ENCODE measurements around the gene PLD3. TPM values are rescaled to one million over a fixed set of nuclear protein-coding genes. Genes with fewer than 3 reads are reported as not detected.
A peak's percentile ranks its signal among the peaks of the same experiment; 100 is the strongest.

The PLD3 gene
- total RNA-seq, 1 donor from 2014 or later: 227 TPM

DNA sequence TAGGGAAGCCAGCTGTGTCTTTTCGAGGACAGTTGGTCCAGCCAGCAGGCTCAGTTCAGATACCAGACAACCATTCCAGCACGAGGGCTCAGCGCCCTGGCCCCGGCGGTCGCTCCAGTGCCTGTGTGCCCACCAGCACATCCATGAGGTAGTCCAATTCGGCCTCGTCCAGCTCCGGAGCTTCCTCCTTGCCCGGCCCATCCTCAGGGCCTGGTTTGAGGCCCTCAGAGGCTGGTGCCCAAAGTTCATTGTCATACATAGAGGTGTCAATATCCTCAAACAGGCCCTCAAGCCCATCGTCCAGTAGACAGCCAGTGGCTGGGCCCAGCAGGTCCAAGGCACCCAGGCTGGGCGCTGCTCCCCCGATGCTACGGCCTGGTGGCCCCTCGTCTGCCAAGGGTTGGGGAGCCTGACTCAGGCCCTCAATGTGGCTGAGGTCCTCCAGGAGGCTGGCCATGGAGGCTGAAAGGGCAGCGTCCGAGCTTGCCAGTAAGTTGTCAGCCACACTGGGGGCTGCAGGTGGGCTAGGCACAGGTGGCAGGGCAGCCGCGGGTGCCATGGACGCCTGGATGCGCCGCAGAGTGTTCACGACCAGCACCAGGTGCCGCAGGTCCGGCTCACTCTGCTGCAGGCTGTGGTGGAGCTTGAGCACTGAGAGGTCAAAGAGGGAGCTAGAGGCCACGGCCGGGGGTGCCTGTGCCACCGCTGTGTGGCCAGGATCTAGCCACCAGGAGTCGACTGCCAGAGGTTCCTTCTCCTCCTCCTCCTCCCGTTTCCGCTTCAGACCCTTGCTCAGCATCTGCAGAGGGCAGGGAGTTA is 74.5 kb downstream of the PLD3 start:
- Mint-ChIP-seq H3K36me3 (ENCODE audit: low read depth, unreplicated experiment) (peaks cover 8% of the 10 kb centered on the region), H3K4me3 (ENCODE audit: unreplicated experiment) (no peak overlapping the region), H3K27ac (ENCODE audit: unreplicated experiment) (no peak overlapping the region), H3K27me3 (ENCODE audit: unreplicated experiment) (peaks cover 15% of the 10 kb centered on the region), H3K4me1 (ENCODE audit: unreplicated experiment) (peaks cover 28% of the 10 kb centered on the region), H3K9me3 (ENCODE audit: unreplicated experiment) (no peaks in the 10 kb centered on the region)
- DNase-seq (ENCODE audit: low spot score): no peak
- TF ChIP-seq, protein P1, sequence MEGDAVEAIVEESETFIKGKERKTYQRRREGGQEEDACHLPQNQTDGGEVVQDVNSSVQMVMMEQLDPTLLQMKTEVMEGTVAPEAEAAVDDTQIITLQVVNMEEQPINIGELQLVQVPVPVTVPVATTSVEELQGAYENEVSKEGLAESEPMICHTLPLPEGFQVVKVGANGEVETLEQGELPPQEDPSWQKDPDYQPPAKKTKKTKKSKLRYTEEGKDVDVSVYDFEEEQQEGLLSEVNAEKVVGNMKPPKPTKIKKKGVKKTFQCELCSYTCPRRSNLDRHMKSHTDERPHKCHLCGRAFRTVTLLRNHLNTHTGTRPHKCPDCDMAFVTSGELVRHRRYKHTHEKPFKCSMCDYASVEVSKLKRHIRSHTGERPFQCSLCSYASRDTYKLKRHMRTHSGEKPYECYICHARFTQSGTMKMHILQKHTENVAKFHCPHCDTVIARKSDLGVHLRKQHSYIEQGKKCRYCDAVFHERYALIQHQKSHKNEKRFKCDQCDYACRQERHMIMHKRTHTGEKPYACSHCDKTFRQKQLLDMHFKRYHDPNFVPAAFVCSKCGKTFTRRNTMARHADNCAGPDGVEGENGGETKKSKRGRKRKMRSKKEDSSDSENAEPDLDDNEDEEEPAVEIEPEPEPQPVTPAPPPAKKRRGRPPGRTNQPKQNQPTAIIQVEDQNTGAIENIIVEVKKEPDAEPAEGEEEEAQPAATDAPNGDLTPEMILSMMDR (IDR thresholded peaks at IDR 0.05; ENCODE audit: unreplicated experiment): no peak

DNA sequence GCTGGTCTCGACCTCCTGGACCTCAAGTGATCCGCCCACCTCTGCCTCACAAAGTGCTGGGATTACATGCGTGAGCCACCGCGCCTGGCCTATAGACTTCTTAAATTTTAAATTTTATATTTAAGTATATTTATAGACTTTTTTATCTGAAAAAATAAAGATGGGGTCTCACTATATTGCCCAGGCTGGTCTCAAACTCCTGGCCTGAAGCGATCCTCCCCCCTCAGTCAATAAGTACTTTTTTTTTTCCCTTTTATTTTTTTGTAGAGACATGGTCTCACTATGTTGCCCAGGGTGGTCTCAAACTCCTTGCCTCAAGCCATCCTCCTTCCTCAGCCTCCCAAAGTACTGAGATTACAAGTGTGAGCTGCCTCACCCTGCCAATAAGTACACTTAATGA is 75.4 kb downstream of the PLD3 start:
- DNase-seq (ENCODE audit: low spot score): no peak
- Mint-ChIP-seq H3K4me1 (ENCODE audit: unreplicated experiment) (peaks cover 19% of the 10 kb centered on the region), H3K27me3 (ENCODE audit: unreplicated experiment) (peaks cover 14% of the 10 kb centered on the region), H3K9me3 (ENCODE audit: unreplicated experiment) (no peaks in the 10 kb centered on the region), H3K27ac (ENCODE audit: unreplicated experiment) (peak overlapping the region; percentile 82), H3K36me3 (ENCODE audit: low read depth, unreplicated experiment) (peaks cover 4% of the 10 kb centered on the region), H3K4me3 (ENCODE audit: unreplicated experiment) (peak overlapping the region; percentile 94)
- TF ChIP-seq, protein P1 (IDR thresholded peaks at IDR 0.05; ENCODE audit: unreplicated experiment): no peak

DNA sequence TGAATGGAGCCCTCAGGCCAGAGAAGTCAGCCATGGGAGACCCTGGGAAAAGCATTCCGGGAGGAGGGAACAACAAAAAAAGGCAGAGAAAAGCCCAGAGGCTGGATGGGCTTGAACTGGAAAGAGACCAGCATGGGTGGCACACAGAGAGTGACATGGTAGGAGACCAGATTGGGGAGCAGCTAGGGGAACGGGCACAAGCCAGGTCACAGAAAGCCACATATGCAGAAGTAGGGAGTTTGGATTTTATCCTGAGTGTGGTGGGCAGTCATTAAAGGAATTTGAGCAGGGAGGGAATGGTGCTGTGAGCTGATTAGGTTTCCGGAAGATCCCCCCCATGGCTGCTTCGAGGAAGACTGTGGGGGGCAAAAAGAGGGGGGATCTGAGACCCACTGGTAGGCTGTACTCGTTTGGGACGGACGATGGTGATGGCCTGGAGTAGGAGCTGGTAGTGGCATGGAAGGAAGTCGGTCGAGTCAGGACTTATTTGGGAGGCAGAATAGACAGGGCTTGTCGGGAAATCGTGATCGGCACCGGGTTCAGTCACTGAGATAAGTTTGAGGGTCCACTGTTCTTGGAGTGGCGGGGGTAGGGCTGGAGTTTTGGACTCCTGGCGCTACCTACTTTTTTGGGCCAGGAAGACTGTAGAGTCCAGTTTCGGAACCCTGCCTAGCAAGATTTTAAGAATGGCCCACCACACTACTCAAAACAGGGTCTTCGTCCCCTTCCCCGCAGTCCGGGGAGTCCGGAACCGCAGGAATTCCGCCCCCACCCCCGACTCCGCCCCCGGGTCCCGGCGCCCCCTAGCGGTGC is 76.3 kb downstream of the PLD3 start:
- H3K27me3 Mint-ChIP-seq (ENCODE audit: unreplicated experiment): peaks cover 14% of the 10 kb centered on the region
- peaks cover 4% of the 10 kb centered on the region for H3K36me3 Mint-ChIP-seq (ENCODE audit: low read depth, unreplicated experiment)
- DNase-seq (ENCODE audit: low spot score): no peak
- H3K9me3 Mint-ChIP-seq (ENCODE audit: unreplicated experiment): no peaks in the 10 kb centered on the region
- peaks cover 11% of the 10 kb centered on the region for H3K4me1 Mint-ChIP-seq (ENCODE audit: unreplicated experiment)
- TF ChIP-seq, protein P1 (IDR thresholded peaks at IDR 0.05; ENCODE audit: unreplicated experiment): no peak
- H3K27ac Mint-ChIP-seq (ENCODE audit: unreplicated experiment): peak overlapping the region; percentile 99
- peak overlapping the region; percentile 94 for H3K4me3 Mint-ChIP-seq (ENCODE audit: unreplicated experiment)

DNA sequence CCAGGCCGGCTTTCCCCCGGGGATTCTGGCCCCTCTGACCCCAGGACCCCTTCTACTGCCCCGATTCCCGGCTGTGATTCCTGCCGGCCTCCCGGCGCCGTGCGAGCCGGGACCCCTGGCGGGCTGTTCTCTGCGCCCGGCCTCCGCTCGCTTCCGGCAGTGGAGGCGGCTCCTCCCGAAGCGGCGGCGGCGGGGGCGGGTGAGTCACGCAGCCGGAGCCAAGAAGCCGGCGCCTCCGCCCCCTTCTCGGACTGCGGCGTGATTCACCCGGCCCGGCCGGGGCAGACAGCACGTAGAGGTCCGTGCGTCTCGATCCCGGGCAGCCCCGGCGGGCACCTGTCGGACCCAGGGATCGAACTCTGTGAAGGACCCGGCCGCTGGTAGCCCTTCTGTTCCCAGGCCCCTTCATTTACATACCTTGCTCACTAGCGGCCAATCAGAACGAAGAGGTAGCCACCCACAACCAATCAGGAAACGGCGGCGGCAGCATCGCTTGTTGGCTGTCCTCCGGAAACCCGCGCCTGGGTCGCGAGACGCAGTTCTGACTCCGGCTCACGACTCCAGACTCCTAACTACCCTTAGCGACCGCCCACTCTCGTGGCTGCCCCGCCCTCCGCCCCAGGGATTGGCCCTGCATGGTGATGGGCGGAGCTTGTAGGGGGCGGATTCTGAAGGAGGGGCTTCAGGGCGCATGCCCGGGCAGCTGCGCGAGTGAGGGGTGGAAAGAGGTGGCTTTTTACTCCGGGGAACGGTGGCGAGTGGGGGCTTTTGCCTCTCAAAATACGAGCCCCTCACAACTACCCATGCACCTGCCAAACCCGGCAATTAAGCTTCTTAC is 77.2 kb downstream of the PLD3 start, which contains the start of gene SERTAD1:
SERTAD1 (minus strand) TSS at position 543 of the 838 bp plus-strand sequence. CDS start 2,446 bp downstream, outside the sequence.
- Mint-ChIP-seq H3K4me1 (ENCODE audit: unreplicated experiment) (peaks cover 11% of the 10 kb centered on the region), H3K27ac (ENCODE audit: unreplicated experiment) (peak within 1 kb of the TSS; percentile 99)

More for the DNA sequence above, 77.2 kb downstream of the PLD3 start, which contains the start of gene SERTAD1:
- Mint-ChIP-seq H3K27me3 (ENCODE audit: unreplicated experiment) (peaks cover 14% of the 10 kb centered on the region), H3K4me3 (ENCODE audit: unreplicated experiment) (peak within 1 kb of the TSS; percentile 94), H3K36me3 (ENCODE audit: low read depth, unreplicated experiment) (peaks cover 4% of the 10 kb centered on the region), H3K9me3 (ENCODE audit: unreplicated experiment) (no peaks in the 10 kb centered on the region)
- TF ChIP-seq, protein P1 (IDR thresholded peaks at IDR 0.05; ENCODE audit: unreplicated experiment): peak; percentile 94
- DNase-seq (ENCODE audit: low spot score): peak; percentile 100

Small RNAs within 50 kb of the gene (microRNA-seq; reads per million reads assigned to microRNA genes)
- gene MIR6796 (ENCODE audit: unreplicated experiment): 1.6 reads per million, percentile 24 among the genes with 10 or more reads in this experiment

Other genes starting within 250 kb of the PLD3 start
- gene MAP3K10, start 157.3 kb upstream of the PLD3 start, total RNA-seq (ENCODE audit: unreplicated experiment): 20.6 TPM
- gene TTC9B, start 130.3 kb upstream of the PLD3 start, total RNA-seq (ENCODE audit: unreplicated experiment): 1.1 TPM
- gene CCNP, start 122.0 kb upstream of the PLD3 start, total RNA-seq (ENCODE audit: unreplicated experiment): 0.18 TPM
- gene AKT2, start 63.4 kb upstream of the PLD3 start, total RNA-seq (ENCODE audit: unreplicated experiment): 89.8 TPM
- gene C19orf47, start 298 bp upstream of the PLD3 start, total RNA-seq (ENCODE audit: unreplicated experiment): 17.9 TPM
- not detected for gene HIPK4, start 41.5 kb downstream of the PLD3 start, total RNA-seq (ENCODE audit: unreplicated experiment)
- 6.7 TPM for gene PRX, start 64.7 kb downstream of the PLD3 start, total RNA-seq (ENCODE audit: unreplicated experiment)
- 11.8 TPM for gene SERTAD1, start 77.3 kb downstream of the PLD3 start, total RNA-seq (ENCODE audit: unreplicated experiment)
- gene SERTAD3, start 95.6 kb downstream of the PLD3 start, total RNA-seq (ENCODE audit: unreplicated experiment): 42.9 TPM
- gene BLVRB, start 117.0 kb downstream of the PLD3 start, total RNA-seq (ENCODE audit: unreplicated experiment): 17.5 TPM
- 0.49 TPM for gene SPTBN4, start 118.3 kb downstream of the PLD3 start, total RNA-seq (ENCODE audit: unreplicated experiment)
- 84.6 TPM for gene SHKBP1, start 228.2 kb downstream of the PLD3 start, total RNA-seq (ENCODE audit: unreplicated experiment)